ENCODE measurements around the gene SARDH. TPM values are rescaled to one million over a fixed set of nuclear protein-coding genes. Genes with fewer than 3 reads are reported as not detected.

SARDH gene
- total RNA-seq, 6 experiments from 2014 or later: 67.3 to 183 (median 101) TPM

- H3K27ac ChIP-seq: no peak overlapping the region
- no peaks in the 10 kb centered on the region for H3K9me3 ChIP-seq
- H3K4me3 ChIP-seq: no peak overlapping the region
- TF ChIP-seq CTCF (IDR thresholded peaks at IDR 0.05): no peak
- TF ChIP-seq POLR2A (IDR thresholded peaks at IDR 0.05): no peak
- 57% methylated on average over 11 of the region's 11 CpGs for WGBS (ENCODE audit: insufficient coverage, low coverage, low lambda C conversion rate, missing lambda C conversion rate)
- intact Hi-C loops (cut with DNase I): no loop called here
- DNase-seq: no peak
- H3K27me3 ChIP-seq: no peaks in the 10 kb centered on the region
- no peaks in the 10 kb centered on the region for H3K4me1 ChIP-seq
- no peak for ATAC-seq
- H3K36me3 ChIP-seq: no peaks in the 10 kb centered on the region
Measured at GRCh38 chr9:133621725-133622267, 116.4 kb downstream of the SARDH start.

GRCh38 chr9:133619791-133620190 lies 118.4 kb downstream of the SARDH start:
- DNase-seq (peak in 1 of 3 donors; percentile 21), ATAC-seq (peak in 3 of 4 donors; percentile 17 to 47 (median 36))
- intact Hi-C loops (cut with DNase I): no loop called here
- 23% methylated on average over 8 of the region's 8 CpGs for WGBS (ENCODE audit: insufficient coverage, low coverage, low lambda C conversion rate, missing lambda C conversion rate)
- H3K4me1 ChIP-seq: no peaks in the 10 kb centered on the region
- H3K27me3 ChIP-seq: no peaks in the 10 kb centered on the region
- no peaks in the 10 kb centered on the region for H3K36me3 ChIP-seq
- no peak overlapping the region for H3K4me3 ChIP-seq
- no peaks in the 10 kb centered on the region for H3K9me3 ChIP-seq
- no peak overlapping the region for H3K27ac ChIP-seq
- TF ChIP-seq CTCF (IDR thresholded peaks at IDR 0.05) (no peak), POLR2A (IDR thresholded peaks at IDR 0.05) (no peak)

- Histone ChIP-seq H3K36me3 (no peaks in the 10 kb centered on the region), H3K4me3 (no peak overlapping the region), H3K9me3 (no peaks in the 10 kb centered on the region), H3K4me1 (no peaks in the 10 kb centered on the region), H3K27me3 (no peaks in the 10 kb centered on the region), H3K27ac (no peak overlapping the region)
- 37% methylated on average over 4 of the region's 10 CpGs for WGBS (ENCODE audit: insufficient coverage, low coverage, low lambda C conversion rate, missing lambda C conversion rate)
- intact Hi-C loops (cut with DNase I): no loop called here
- ATAC-seq (no peak), DNase-seq (peak in 1 of 3 donors; percentile 34)
- TF ChIP-seq POLR2A (IDR thresholded peaks at IDR 0.05) (no peak), CTCF (IDR thresholded peaks at IDR 0.05) (no peak)
Measured at GRCh38 chr9:133618726-133619125, 119.4 kb downstream of the SARDH start.

- no peaks in the 10 kb centered on the region for H3K4me1 ChIP-seq
- no peak overlapping the region for H3K4me3 ChIP-seq
- ATAC-seq (no peak), DNase-seq (peak in 1 of 3 donors; percentile 45)
- TF ChIP-seq CTCF (IDR thresholded peaks at IDR 0.05): no peak
- TF ChIP-seq POLR2A (IDR thresholded peaks at IDR 0.05): no peak
- no peak overlapping the region for H3K27ac ChIP-seq
- no peaks in the 10 kb centered on the region for H3K27me3 ChIP-seq
- H3K9me3 ChIP-seq: no peaks in the 10 kb centered on the region
- no peaks in the 10 kb centered on the region for H3K36me3 ChIP-seq
- 20% methylated on average over 1 of the region's 13 CpGs for WGBS (ENCODE audit: insufficient coverage, low coverage, low lambda C conversion rate, missing lambda C conversion rate)
- intact Hi-C loops (cut with DNase I): no loop called here
Measured at GRCh38 chr9:133616643-133617405, 121.3 kb downstream of the SARDH start.

Data from right lobe of liver (tissue), 6 donors.